A673 (cell line): ENCODE measurements around the gene PPP1R37.

ENCODE experiments used
- CTCF ChIP-seq: fragments of 300-800, 200-600 bp; sonication (generic); conservative IDR thresholded peaks from 2 replicates; pipeline ENCODE4 v1.5.1; 2017; ENCODE audit warnings: low read depth, mild to moderate bottlenecking, antibody characterized with exemption, low read length, moderate library complexity, mixed read lengths
- EZH2 ChIP-seq: fragments of 200-600 bp; sonication (generic); IDR thresholded peaks from 2 replicates; pipeline ENCODE4 v1.6.1; 2017; ENCODE audit warnings: borderline replicate concordance, low read depth, mild to moderate bottlenecking, mixed read lengths, antibody characterized with exemption, low read length; ENCODE audit not compliant: poor library complexity, severe bottlenecking

- TF ChIP-seq CTCF, result no peak
- TF ChIP-seq EZH2, result no peak
These were observed 23.0 kb downstream of the PPP1R37 start for GRCh38 chr19:45115809-45116615.
